CD4-positive, alpha-beta T cell treated with Interleukin-6 for 4 hours (primary cell): ENCODE results near the gene DDX27.

Experiments used
- DNase-seq: peaks from one replicate; pipeline ENCODE4 v3.0.0-alpha.2; 2020; ENCODE audit warnings: mixed read lengths

DDX27 gene

DNA sequence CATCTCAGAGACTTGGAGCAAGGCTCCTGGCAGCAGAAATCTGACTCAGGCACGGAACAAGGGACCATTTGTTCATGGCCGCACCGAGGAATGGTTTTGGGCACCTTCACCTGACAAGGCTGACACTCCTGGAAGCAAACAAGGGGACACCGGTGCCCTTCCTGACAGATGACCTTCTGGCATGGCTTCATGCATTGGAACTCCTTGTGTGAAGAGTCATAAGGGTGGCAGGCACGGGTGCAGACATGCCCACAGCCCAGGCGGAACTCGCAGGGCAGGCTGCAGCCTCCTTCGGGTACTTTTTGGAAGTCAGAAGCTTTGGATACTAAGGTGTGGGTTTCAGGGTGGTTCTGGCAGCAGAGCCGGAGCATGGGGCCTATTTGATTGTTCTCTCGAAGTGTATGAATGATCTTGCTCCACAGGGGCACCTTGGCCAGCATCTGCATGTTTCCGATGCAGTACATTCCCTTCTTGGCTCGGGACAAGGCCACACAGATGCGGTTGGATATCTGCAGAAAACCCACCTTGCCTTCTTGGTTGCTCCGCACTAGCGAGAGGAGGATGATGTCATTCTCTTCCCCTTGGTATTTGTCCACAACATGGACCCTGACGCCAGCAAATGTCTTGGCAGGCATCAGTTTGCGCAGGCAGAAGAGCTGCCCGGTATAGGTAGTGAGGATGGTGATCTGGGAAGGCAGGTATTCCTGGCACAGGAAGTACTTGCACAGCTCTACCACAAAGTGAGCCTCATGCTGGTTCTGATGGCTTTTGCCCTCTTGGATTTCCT, 29.9 kb downstream of the DDX27 start:
- no peak for DNase-seq

DNA sequence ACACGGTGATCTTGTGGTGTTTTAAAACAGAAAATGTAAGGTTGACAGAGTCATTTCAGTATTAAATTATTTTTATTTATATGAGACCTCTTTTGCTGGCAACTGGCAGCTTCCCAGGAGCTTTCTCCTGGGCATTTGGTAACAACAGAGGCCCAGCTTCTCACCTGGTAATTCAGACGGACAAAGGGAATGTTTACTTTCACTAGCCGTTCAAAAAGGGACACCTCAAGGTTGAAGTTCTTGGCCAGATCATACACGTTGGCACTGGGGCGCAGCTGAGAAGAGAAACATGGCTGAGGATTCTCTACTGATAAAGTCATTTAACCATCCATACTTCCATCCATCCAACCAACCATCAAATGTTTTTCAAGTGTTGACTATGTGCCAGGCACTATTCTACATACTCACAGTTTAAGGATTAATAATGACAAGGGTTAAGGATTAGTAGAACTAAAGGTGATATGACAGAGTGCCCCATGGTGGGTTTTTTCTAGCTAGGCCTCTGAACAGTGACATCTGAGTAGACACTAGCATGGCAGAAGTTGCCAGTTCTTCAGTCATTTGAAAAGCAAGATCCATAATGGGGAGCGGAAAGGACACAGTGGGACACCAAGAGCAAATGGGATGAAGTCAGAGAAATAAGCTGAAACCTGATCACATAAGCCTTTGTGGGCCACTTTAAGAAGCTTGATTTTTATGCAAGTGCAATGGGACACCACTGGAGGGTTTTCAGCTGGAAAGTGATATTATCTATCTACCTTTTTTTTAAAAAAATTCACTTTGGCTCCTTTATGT, 33.5 kb downstream of the DDX27 start:
- no peak for DNase-seq

DNA sequence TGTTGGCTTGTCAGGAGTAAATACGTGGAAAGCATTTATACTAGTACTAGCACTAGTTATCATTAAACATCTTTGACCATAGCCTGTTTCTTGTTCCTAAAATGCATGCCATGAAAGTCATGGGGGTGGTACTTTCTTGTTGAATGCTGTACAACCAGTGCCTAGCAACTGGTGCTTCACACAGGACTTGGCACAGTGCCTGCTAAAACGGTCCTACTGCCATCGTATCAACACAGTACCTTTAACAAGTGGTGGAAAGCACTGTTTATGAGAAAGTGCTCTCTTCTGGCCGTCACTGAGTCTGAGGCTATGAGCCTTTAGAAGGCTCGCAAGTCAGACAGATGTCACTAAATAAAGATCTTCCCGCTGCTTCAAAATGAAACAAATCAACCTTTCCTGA, 37.0 kb downstream of the DDX27 start:
- no peak for DNase-seq

DNA sequence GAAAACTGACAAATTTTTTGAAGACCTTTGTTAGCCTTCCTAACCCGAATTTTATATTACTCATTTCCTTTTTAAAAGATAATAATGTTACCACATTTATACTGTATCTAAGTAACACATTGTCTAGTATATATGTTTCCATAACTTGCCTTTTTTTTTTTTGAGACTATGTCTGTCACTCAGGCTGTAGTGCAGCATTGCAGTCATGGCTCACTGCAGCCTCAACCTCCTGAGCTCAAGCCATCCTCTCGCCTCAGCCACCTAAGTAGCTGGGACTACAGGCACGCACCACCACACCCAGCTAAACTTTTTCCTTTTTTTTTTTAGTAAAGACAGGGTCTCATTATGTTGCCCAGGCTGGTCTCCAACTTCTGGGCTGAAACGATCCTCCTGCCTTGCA, 40.1 kb downstream of the DDX27 start:
- no peak for DNase-seq

DNA sequence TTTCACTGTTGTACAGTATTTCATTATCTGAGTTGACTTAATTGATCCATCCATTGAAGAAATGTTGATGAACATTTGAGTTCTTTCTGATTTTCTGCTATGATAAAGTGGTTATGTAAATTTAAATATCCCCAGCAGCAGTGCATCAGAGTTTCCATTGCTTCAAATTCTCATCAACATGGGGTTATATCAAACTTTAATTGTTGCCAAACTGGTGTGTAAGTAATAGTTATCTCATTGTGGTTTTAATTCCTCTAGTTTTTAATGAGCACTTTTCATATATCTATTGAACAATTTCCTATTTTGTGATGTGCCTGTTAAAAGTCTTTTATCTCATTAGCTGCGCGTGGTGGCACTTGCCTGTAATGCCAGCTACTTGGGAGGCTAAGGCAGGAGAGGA, 40.6 kb downstream of the DDX27 start:
- no peak for DNase-seq

DNA sequence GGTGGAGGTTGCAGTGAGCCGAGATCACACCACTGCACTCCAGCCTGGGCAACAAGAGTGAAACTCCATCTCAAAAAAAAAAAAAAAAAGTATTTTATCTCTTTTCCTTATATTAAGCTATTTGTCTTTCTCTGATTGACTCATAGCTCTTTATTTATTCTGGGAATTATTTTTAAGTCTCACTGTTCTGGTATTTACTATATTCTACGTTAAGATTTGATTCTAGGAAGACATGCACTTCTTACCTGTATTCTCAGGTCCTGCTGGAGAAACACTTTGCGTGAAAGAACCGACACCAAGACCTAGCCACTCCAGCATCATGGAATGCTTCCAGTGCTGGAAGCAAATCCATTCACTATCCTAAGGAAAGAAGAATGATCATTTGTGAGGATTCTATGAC, 41.0 kb downstream of the DDX27 start:
- DNase-seq = no peak

DNA sequence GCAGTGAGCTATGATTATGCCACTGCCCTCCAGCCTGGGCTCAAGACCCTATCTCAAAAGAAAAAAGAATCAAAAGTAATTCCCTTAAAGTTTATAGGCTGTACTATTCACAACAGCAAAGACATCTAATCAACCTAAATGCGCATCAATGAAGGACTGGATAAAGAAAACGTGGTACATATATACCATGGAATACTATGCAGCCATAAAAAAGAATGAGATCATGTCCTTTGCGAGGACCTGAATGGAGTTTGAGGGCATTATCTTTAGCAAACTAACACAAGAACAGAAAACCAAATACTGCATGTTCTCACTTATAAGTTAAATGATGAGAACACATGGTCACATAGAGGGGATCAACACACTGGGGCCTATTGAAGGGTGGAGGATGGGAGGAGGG, 42.0 kb downstream of the DDX27 start:
- DNase-seq = no peak

DNA sequence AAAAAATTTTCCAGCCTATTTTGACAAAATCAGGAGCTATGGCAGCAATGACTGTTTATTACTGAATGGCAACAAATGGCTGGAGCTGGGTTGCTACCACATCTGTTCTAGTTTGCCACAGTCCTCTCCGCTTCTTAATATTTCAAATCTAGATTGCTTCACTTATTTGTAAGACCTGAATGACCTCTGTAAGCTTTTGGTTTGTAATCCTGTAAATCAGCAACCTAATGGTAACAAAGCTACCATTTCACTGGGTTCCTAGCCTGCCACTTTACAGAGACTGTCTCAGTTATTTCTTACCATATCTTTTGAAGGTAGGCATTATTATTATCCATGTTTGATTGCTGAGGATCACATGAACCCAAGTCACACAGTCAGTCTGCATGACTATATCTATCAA, 43.2 kb downstream of the DDX27 start:
- DNase-seq = no peak

DNA sequence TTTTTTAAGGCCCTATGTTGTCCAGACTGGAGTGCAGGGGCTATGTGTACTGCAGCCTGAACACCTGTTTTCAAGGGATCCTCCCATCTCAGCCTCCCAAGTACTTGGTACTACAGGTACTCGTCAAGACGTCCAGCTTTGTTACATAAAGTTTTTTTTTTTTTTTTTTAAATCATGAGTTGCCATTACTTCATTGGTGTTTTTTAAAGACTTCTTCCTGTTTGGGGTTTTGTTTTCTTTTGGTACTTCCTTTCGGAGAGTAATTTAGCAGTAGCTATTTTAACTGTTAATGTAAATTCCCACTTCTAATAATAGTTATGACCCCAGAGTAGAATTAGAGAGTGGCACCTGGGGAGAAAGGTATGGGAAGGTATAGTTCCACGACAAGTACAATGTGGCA, 48.1 kb downstream of the DDX27 start:
- DNase-seq = no peak

DNA sequence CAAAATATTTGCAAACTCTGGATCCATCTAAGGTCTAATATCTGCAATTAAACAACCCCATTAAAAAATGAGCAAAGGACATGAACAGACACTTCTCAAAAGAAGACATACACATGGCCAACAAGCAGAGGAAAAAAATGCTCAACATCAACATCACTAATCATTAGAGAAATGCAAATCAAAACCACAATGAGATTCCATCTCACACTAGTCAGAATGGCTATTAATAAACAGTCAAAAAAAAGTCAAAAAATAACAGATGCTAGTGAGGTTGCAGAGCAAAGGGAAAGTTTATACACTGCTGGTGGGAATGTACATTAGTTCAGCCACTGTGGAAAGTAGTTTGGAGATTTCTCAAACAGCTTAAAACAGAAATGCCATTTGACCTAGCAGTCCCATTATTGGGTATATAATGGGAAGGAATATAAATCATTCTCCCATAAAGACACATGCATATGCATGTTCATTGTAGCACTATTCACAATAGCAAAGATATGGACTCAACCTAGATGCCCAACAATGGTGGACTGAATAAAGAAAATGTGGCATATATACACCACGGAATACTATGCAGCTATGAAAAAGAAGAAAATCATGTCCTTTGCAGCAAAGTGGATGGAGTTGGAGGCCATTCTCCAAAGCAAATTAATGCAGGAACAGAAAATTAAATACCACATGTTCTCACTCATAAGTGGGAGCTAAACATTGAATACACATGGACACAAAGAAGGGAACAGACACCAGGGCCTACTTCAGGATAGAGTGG, 49.6 kb downstream of the DDX27 start:
- DNase-seq = no peak

DNA sequence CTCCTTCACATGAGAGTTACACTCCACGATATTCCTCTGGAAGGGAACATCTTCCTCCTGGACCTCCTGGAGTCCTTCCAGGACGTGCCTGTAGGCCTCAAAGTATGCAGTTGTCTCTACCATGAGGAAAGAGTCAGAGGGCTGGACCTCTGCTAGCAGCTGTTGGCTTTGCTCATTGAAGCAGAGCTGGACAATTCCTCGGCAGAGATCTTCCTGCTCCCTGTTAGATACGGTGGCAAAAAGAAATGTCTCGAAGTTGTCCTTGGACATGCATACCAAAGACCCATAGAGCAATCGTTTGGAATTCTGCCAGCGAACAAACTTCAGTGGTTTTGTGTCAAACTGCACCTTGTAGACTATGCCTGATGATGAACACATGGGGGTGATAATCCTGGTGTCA, 51.0 kb downstream of the DDX27 start:
- DNase-seq = no peak

DNA sequence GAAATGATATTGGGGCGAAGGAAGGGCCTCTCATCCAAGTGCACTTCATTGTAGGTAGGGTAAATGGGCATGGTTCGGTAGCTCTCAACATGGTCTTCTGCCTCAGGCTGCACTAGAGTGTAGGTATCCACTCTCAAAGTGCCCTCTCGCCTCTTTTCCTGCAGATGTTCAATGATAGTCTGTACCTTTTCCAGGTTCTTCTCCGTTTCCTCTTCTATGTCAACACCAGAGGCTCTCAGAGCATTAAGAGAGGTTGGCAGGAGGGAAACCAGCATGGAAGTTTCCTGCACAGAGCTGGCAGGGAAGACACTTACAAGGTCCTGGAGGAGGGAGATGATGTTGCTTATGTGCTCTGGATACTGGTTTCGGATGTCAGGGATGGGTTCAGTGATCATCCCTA, 51.5 kb downstream of the DDX27 start:
- no peak for DNase-seq

DNA sequence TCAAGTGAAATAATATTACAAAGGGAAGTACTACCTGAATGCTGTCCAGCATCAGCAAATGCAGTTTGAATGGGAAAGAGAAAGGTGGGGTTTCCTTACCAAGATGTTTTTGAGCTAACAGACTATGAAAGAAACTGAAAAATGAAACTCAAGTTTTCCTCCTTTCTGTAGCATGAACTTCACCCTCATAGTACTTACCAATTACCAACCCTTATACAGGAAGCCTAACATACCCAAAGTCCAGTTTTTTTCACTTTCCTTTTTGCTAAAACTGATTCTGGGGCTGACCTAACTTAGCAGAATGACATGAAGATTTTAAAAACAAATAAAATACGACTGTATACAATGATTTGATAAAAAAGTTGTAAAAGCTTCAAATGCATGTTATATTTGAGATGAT, 53.4 kb downstream of the DDX27 start:
- DNase-seq = no peak

DNA sequence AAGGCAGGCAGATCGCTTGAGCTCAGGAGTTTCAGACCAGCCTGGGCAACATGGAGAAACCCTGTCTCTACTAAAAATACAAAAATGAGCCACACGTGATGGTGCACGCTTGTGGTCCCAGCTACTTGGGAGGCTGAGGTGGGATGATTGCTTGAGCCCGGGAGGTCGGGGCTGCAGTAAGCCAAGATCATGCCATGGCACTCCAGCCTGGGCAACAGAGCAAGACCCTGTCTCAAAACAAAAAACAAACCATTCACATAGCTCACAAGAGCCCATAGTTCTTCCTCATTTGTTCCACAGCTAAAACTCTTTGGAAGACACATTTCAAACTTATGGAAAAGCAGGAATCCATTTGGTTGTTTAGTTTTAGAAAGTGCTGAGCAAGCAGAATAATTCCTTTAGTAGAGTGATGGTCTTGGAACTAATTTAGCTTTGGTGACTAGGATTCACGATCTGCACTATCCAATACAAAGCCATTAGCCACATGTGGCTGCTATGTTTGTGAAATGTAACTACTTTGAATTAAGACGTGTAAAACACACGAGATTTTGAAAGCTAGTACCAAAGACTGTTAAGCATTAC, 54.6 kb downstream of the DDX27 start:
- no peak for DNase-seq

DNA sequence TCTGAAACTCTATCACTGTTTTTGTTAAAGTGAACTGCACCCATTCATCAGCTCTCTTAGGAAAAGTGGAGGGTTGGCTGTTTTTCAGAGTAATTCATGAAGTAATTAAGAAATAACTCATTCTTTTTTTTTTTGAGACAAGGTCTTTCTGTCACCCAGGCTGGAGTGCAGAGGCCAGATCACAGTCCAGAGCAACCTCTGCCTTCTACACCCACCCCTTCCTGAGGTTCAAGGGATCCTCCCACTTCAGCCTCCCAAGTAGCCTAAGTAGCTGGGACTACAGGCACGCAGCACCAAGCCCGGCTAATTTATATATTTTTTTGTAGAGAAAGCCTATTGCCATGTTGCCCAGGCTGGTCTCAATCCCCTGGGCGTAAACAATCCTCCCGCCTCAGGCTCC, 56.0 kb downstream of the DDX27 start:
- DNase-seq = no peak

DNA sequence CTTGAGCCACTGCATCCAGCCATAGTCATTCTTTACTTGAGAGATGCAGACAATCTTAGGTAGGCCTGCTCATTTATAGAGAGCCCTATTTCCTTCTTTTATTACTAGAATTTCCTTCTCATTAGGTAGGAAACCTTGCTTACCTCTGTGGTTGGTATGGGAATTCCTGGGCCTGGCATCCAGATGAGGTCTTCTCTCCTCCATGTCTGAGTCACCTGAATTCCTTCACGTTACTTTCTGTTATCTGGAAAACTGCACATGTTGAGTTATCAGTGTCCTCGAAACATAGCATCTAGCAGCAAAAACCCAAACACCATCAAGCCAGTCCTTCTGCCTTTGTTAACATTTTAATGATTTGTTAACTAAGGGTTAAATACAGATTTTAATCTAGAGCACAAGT, 56.4 kb downstream of the DDX27 start:
- no peak for DNase-seq

DNA sequence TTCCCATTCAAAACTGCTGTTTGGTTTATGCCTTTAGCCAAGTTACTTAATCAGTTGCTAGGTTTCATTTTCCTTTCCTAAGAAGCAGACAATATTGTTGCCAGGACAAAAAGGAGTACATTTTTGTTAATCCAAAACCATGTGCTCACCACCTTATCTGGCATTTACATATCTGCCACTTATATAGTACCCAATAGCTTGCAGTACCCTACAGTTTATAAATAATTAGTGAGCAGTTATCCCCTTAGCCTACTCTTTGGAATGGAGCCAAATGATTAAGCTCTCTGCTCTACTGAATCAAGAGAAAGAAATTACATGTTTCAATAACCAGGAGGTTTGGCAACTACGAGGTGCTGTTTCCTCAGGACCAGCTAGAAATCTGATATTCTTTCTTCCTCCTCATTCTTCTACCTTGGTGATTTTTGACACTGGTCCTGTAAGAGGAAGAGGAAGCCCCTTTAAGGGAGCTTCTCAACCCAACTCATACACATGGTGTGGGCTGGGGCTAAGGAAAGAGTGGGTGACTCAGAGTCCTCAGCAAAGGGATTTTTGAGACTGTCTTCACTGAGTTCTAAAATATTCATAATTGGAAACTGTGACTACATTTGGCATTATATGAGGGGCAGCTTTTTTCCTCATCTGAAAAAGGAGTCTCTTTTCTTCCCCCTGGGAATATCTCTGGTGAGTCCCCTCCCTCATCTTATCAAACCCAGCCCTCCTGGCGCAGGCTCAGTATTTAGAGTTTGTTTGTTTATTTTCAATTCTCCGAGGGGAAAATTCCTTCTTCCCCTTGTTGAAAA, 57.1 kb downstream of the DDX27 start:
- peak; percentile 60 for DNase-seq

DNA sequence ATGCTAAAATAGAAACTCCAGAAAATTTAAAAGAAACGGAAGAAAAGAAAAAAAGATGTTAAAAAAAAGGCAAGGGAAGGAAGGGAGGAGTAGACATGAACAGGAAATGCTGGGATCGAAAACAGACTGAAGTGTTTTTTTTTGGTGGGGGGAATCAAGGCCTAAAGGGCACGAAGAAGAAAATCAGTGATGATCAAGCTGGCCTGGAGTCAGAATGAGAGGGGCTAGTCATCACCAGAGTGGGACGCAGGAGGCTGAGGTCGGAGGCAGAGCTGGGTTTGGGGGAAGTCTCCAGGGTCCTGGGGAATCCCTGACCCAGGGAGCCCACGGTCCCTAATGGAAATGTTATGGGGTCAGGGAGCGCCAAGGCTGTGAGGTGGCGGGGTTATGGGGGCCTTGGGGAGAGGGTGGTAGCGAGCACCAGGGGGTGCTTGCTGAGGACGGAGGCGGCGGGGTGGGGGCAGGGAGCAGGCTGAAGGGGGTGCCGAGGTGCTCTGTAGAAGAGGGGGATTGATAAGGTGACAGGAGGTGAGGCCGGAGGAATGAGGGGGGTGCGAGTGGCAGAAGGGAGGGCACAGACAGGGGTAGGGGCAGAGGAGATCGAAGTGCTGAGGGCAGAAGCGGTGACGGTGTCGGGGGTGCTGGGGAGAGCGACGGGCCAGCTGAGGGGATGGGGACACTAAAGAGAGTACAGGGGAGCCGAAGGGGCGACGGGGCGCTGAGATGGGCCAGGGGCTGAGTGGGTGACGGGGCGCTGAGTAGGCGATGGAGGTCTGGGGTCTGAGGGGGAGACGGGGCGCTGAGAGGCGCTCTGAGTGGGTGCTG, 58.0 kb downstream of the DDX27 start:
- peak; percentile 25 for DNase-seq

DNA sequence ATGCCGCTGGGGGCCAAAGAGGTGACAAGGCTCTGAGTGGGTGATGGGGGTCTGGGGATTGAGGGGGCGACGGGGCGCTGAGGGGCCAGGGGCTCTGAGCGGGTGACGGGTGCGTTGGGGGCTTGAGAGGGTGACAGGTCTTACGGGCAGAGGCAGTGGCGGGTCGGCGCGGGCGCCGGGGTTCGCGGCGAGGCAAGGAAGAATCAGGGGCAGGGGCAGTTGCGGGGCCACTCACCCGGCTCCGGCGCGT, 58.5 kb downstream of the DDX27 start:
- DNase-seq = no peak

DNA sequence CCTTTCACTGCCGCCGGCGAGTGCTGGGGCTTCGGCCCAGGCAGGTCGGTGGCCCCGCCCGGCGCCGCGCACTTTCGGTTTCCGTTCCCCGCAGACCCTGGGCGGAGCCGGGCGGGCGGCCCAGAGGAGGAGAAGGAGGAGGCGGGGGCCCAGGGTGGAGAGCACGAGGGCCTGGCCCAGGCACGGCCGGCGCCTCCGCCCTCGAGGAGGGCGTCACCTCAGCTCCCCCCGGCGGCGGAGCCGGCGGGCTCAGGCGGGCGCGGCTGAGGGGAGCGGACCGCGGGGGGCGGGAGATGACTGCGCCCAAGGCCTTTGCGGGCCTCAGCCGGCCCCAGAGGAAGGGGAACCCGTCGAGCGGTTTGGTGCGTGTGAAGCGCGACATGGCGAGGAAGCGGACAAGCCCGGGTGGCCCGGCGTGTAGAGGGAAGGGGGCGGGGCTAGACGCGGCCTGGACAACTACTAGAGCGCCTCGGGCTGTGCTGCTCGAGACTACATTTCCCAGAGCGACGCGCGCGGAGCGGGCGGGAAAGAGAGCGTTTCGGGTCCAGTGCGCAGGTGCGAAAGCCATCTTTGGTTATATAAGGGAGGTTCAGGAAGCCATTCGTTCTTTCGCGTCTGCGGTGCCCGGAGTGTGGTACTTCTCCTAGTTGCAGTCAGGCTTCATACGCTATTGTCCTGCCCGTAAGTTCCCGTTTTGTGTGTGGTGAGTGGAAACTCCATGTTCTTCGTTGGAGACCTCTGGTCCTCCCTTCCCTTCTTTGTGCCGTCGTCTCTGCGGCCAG, 59.0 kb downstream of the DDX27 start, which contains the start of gene ZNFX1:
TSS of gene ZNFX1 (minus strand) at position 22 of the 782 bp plus-strand sequence. CDS start 2,218 bp downstream, outside the sequence.
- peak; percentile 99 for DNase-seq
